Thoracic aorta (tissue), 2 donors: Measurements from ENCODE around the gene CHIC2. TPM values are rescaled to one million over a fixed set of nuclear protein-coding genes. Genes with fewer than 3 reads are reported as not detected.

Experiments
- ATAC-seq: fragments of 150-250 bp; one replicate; pipeline ENCODE4 v1.8.0; 2017; ENCODE audit warnings: low read depth; ENCODE audit not compliant: insufficient number of reproducible peaks, low FRiP score
- DNase-seq: peaks from one replicate; pipeline ENCODE4 v3.0.0-alpha.2; 2020; ENCODE audit warnings: low spot score
- H3K27ac ChIP-seq, 2 donors: fragments of 200-600 bp; sonication (generic); 1 replicate in 1 of 2; 2 replicates in 1 of 2; pipeline ENCODE4 v1.5.1; 2016; ENCODE audit warnings: mild to moderate bottlenecking in 2 of 2, moderate library complexity in 2 of 2
- H3K27me3 ChIP-seq: fragments of 200-600 bp; sonication (generic); replicated peaks from 2 replicates; pipeline ENCODE4 v1.6.0; 2016; ENCODE audit warnings: mild to moderate bottlenecking; ENCODE audit not compliant: insufficient read depth
- H3K36me3 ChIP-seq: fragments of 200-600 bp; sonication (generic); one replicate; pipeline ENCODE4 v1.5.1; 2016
- H3K4me1 ChIP-seq, 2 donors: fragments of 200-600 bp; sonication (generic); 1 replicate in 1 of 2; 2 replicates in 1 of 2; pipeline versions ENCODE4 v1.5.1 to v1.6.0; 2016; ENCODE audit warnings: low read depth in 2 of 2, mild to moderate bottlenecking in 1 of 2; ENCODE audit not compliant: control insufficient read depth in 1 of 2
- H3K4me3 ChIP-seq: fragments of 200-600 bp; sonication (generic); 2 replicates; pipeline ENCODE4 v1.5.1; 2016; ENCODE audit warnings: mild to moderate bottlenecking
- H3K9me3 ChIP-seq: fragments of 200-600 bp; sonication (generic); 2 replicates; pipeline ENCODE4 v1.5.1; 2016
- CTCF ChIP-seq: fragments of 200-600 bp; sonication (generic); IDR thresholded peaks from one replicate; pipeline ENCODE4 v1.5.1; 2019; ENCODE audit warnings: antibody characterized with exemption
- total RNA-seq, 2 donors: library from RNA; depleted of rRNA; stranded (reverse); fragments of >200 nt; gene quantifications; one replicate each; pipeline versions ENCODE4 v1.1.0 to v1.2.3, GENCODE V29; 2016

The CHIC2 gene
- total RNA-seq, 2 donors from 2014 or later = 52.8 to 75.0 TPM

DNA sequence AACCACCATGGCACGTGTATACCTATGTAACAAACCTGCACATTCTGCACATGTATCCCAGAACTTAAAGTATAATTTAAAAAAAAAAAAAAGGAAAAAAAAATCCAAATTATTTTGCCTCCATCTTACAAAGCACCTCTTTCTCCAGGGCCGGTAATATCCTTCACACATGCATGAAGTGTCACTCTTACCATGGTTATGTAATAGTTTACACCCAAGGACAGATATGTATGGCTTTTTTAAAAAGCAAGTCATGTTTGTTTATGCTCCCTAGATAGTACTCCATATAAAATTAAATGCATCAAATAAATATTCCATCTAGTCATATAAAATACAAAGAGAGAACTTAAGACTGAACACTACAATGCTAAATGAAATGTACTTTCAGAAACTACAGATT lies 22.5 kb downstream of the CHIC2 start:
- no peak for TF ChIP-seq CTCF
- ATAC-seq (no peak), DNase-seq (no peak)
- no peaks in the 10 kb centered on the region for H3K9me3 ChIP-seq
- no peak overlapping the region for H3K4me3 ChIP-seq
- H3K36me3 ChIP-seq = no peaks in the 10 kb centered on the region
- H3K27me3 ChIP-seq = no peaks in the 10 kb centered on the region
- peaks cover 0 to 3% of the 10 kb centered on the region in 2 donors for H3K4me1 ChIP-seq
- no peak overlapping the region for H3K27ac ChIP-seq

- Histone ChIP-seq H3K27ac (no peak overlapping the region), H3K27me3 (no peaks in the 10 kb centered on the region), H3K9me3 (no peaks in the 10 kb centered on the region), H3K36me3 (no peaks in the 10 kb centered on the region), H3K4me3 (no peak overlapping the region), H3K4me1 (peaks cover 0 to 3% of the 10 kb centered on the region in 2 donors)
- DNase-seq = no peak
- ATAC-seq = no peak
- TF ChIP-seq CTCF = no peak
Observed at GRCh38 chr4:54041100-54041499, 23.3 kb downstream of the CHIC2 start.

DNA sequence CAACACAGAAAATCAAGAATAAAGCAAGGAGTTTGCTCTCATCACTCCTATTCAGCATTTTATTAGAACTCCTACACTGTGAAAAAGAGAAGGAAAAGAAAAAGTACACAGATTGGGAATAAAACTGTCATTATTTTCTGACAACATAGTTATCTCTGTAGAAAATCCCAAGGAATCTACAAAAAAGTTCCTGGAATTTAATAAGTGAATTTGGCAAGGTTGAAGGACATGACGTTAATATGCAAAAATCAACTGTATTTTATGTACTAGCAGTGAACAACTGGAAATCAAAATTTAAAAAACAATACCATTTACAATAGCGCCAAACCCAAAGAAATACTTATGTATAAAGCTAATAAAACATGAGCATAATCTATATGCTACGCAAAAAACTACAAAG lies 26.3 kb downstream of the CHIC2 start:
- DNase-seq (no peak), ATAC-seq (no peak)
- TF ChIP-seq CTCF = no peak
- Histone ChIP-seq H3K9me3 (no peaks in the 10 kb centered on the region), H3K27me3 (no peaks in the 10 kb centered on the region), H3K4me3 (no peak overlapping the region), H3K4me1 (peaks cover 0 to 3% of the 10 kb centered on the region in 2 donors), H3K27ac (no peak overlapping the region), H3K36me3 (peaks cover 4% of the 10 kb centered on the region)

DNA sequence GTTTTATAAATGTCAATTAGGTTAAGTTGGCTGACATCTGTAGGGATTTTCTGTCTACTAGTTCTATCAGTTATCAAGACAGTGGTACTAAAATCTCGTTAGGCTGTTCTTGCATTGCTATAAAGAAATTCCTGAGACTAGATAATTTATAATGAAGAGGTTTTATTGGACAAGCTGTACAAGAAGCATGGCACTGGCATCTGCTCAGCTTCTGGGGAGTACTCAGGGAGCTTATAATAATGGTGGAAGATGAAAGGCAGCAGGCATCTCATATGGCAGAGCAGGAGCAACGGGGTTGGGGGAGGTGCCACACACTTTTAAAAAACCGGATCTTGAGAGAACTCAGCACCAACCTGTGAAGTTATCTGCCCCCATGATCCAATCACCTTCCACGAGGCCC lies 28.2 kb downstream of the CHIC2 start:
- TF ChIP-seq CTCF = no peak
- no peak overlapping the region for H3K27ac ChIP-seq
- DNase-seq = no peak
- no peaks in the 10 kb centered on the region for H3K27me3 ChIP-seq
- ATAC-seq = no peak
- H3K36me3 ChIP-seq = peaks cover 4% of the 10 kb centered on the region
- no peak overlapping the region for H3K4me3 ChIP-seq
- H3K9me3 ChIP-seq = no peaks in the 10 kb centered on the region
- H3K4me1 ChIP-seq = peaks cover 0 to 9% of the 10 kb centered on the region in 2 donors

GRCh38 chr4:54032558-54033135 lies 31.8 kb downstream of the CHIC2 start:
- Histone ChIP-seq H3K27ac (no peak overlapping the region), H3K4me3 (peak overlapping the region; percentile 45), H3K9me3 (no peaks in the 10 kb centered on the region), H3K27me3 (no peaks in the 10 kb centered on the region), H3K36me3 (peaks cover 4% of the 10 kb centered on the region), H3K4me1 (peaks cover 0 to 6% of the 10 kb centered on the region in 2 donors)
- ATAC-seq (no peak), DNase-seq (no peak)
- no peak for TF ChIP-seq CTCF
